Loucy (cell line): ENCODE results near the gene TAF12.
"Not testable (repeated sequence)": the region's sequence is repeated elsewhere in the genome, so short reads cannot be mapped to it uniquely, and the experiment has no call there.

Source experiments
- H2AFZ ChIP-seq: fragments of 200-600 bp; sonication (generic); 2 replicates; pipeline ENCODE4 v1.6.0; 2016; ENCODE audit warnings: antibody characterized with exemption, mild to moderate bottlenecking, low read length, moderate library complexity
- H3F3A ChIP-seq: fragments of 200-600 bp; 2 replicates; pipeline ENCODE4 v1.6.0; 2016; ENCODE audit warnings: antibody characterized with exemption, low read depth, mild to moderate bottlenecking
- H3K27me3 ChIP-seq: fragments of 200-600 bp; sonication (generic); 2 replicates; pipeline ENCODE4 v1.6.1; 2014; ENCODE audit warnings: low read length, mild to moderate bottlenecking; ENCODE audit not compliant: insufficient read depth, poor library complexity, severe bottlenecking
- H3K36me3 ChIP-seq: fragments of 200-600 bp; sonication (generic); 2 replicates; pipeline ENCODE4 v1.6.1; 2016; ENCODE audit warnings: low read length; ENCODE audit not compliant: insufficient read depth
- H3K4me1 ChIP-seq: fragments of 200-600 bp; sonication (generic); 2 replicates; pipeline ENCODE4 v1.5.1; 2014; ENCODE audit warnings: low read length, mild to moderate bottlenecking; ENCODE audit not compliant: insufficient read depth, poor library complexity, severe bottlenecking
- H3K4me2 ChIP-seq: fragments of 200-600 bp; sonication (generic); 2 replicates; pipeline ENCODE4 v1.6.0; 2014; ENCODE audit warnings: antibody characterized with exemption, low read length, low read depth, mild to moderate bottlenecking; ENCODE audit not compliant: poor library complexity, severe bottlenecking
- H3K4me3 ChIP-seq: fragments of 200-600 bp; sonication (generic); 2 replicates; pipeline ENCODE4 v1.5.1; 2014; ENCODE audit warnings: low read length, mild to moderate bottlenecking, mixed read lengths; ENCODE audit not compliant: poor library complexity, severe bottlenecking
- H3K79me2 ChIP-seq: fragments of 200-600 bp; sonication (generic); 2 replicates; pipeline ENCODE4 v1.6.1; 2014; ENCODE audit warnings: low read length; ENCODE audit not compliant: insufficient read depth
- H3K9ac ChIP-seq: fragments of 200-600 bp; sonication (generic); 2 replicates; pipeline ENCODE4 v1.6.0; 2014; ENCODE audit warnings: mild to moderate bottlenecking, low read depth, low read length, moderate library complexity; ENCODE audit not compliant: poor library complexity, severe bottlenecking
- H3K9me2 ChIP-seq: fragments of 200-600 bp; sonication (generic); replicated peaks from 2 replicates; pipeline ENCODE4 v1.6.1; 2016; ENCODE audit warnings: low read depth, low read length, mixed read lengths
- H3K9me3 ChIP-seq: fragments of 200-600 bp; sonication (generic); 2 replicates; pipeline ENCODE4 v1.6.1; 2014; ENCODE audit warnings: mild to moderate bottlenecking, antibody characterized with exemption, low read length, low read depth; ENCODE audit not compliant: insufficient read depth
- H4K20me1 ChIP-seq: fragments of 200-600 bp; sonication (generic); 2 replicates; pipeline ENCODE4 v1.6.0; 2014; ENCODE audit warnings: antibody characterized with exemption, low read length, mild to moderate bottlenecking; ENCODE audit not compliant: insufficient read depth, poor library complexity, severe bottlenecking
- CTCF ChIP-seq: fragments of 200-600 bp; sonication (generic); conservative IDR thresholded peaks from 2 replicates; pipeline ENCODE4 v1.5.1; 2014; ENCODE audit warnings: mild to moderate bottlenecking, antibody characterized with exemption, low read length
- EZH2phosphoT487 ChIP-seq: fragments of 200-600 bp; IDR thresholded peaks from 2 replicates; pipeline ENCODE4 v1.6.1; 2018; ENCODE audit warnings: antibody characterized with exemption, mild to moderate bottlenecking, moderate library complexity, borderline replicate concordance

The TAF12 gene

GRCh38 chr1:28601696-28602095 lies 41.2 kb downstream of the TAF12 start:
- no peak overlapping the region for H3K4me2 ChIP-seq
- no peaks in the 10 kb centered on the region for H3K9me2 ChIP-seq
- H3K79me2 ChIP-seq, result no peaks in the 10 kb centered on the region
- H3K36me3 ChIP-seq, result no peaks in the 10 kb centered on the region
- no peaks in the 10 kb centered on the region for H3F3A ChIP-seq
- H3K9ac ChIP-seq, result no peak overlapping the region
- no peaks in the 10 kb centered on the region for H3K9me3 ChIP-seq
- H4K20me1 ChIP-seq, result no peaks in the 10 kb centered on the region
- no peaks in the 10 kb centered on the region for H3K27me3 ChIP-seq
- no peak overlapping the region for H3K4me3 ChIP-seq
- H2AFZ ChIP-seq, result no peak overlapping the region
- no peak for TF ChIP-seq CTCF
- TF ChIP-seq EZH2phosphoT487, result no peak
- no peaks in the 10 kb centered on the region for H3K4me1 ChIP-seq

- H4K20me1 ChIP-seq, H3K4me3 ChIP-seq, H3K4me2 ChIP-seq, H3K9me3 ChIP-seq, H3K4me1 ChIP-seq, H3K9me2 ChIP-seq, H3K9ac ChIP-seq, H3F3A ChIP-seq, H2AFZ ChIP-seq, H3K36me3 ChIP-seq, H3K27me3 ChIP-seq, H3K79me2 ChIP-seq: not testable (repeated sequence)
Observed at GRCh38 chr1:28596276-28596675, 46.6 kb downstream of the TAF12 start.

DNA sequence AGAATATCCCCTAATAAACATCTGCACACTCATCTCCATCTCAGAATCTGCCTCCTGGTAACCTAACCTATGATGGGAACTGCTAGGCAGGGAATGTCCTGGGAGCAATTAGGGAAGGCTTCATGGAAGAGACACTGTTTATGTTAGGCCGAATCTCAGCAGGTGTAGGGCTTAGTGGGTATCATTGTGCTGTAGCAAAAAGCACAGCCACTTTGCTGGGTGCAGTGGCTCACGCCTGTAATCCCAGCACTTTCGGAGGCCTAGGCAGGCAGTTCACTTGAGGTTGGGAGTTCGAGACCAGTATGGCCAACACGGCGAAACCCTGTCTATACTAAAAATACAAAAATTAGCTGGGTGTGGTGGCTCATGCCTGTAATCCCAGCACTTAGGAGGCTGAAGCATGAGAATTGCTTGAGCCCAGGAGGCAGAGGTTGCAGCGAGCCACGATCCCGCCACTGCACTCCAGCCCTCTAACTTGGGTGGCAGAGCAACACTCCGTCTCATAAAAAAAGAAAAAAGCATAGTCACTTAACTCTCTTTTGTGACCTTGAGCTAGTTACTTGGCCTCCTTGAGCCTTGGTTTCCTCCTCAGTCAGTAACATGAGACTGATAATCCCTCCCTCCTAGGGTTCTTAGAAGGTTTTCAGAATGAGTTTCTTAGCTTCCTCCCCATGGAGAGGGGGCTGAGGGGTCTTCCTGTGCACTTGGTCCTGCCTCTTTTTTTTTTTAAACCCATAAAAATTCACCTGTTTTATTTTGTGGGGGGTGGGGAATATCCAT lies 47.3 kb downstream of the TAF12 start:
- Histone ChIP-seq H3K4me3 (no peak overlapping the region), H3K9ac (no peak overlapping the region), H3K36me3 (no peaks in the 10 kb centered on the region), H2AFZ (no peak overlapping the region), H3F3A (no peaks in the 10 kb centered on the region; the same call in 1 of the 2 replicates), H3K4me2 (no peak overlapping the region), H3K9me3 (no peaks in the 10 kb centered on the region), H3K27me3 (no peaks in the 10 kb centered on the region), H4K20me1 (no peaks in the 10 kb centered on the region), H3K4me1 (peaks cover 8% of the 10 kb centered on the region), H3K9me2 (no peaks in the 10 kb centered on the region), H3K79me2 (no peaks in the 10 kb centered on the region)
- TF ChIP-seq CTCF, result no peak
- no peak for TF ChIP-seq EZH2phosphoT487

DNA sequence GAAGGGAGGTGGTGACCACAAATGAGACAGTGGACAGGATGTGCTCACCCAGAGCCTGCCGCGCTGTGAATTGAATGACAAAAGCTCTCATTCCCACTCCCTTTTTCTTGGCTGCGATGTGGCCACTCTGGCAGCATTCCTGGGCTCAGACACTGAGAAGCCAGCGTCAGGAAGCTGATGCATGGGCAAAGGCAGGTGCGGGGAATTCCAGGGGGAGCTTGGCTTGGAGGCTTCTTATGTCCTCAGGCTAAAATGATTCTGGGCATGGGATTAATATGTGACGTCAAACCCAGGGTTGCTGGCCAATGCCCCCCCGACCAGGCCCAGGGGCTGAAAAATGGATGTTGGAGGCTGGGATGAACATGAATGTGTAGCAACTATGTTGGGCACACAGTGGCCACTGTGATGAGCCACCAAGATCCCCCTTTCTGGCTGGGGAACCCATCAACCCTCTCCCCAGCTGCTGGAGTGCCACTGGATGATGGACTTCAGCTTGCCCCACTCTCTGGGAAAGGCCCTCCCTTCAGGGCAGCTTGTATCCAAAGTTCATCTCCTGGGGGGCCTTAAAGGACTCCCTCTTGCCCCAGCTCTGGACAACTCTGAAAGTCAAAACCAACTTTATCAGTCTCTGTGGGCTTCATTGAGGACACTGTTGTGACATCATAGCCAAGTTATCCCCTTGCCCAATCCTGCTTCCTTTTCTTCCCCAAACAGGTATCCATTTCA lies 48.0 kb downstream of the TAF12 start:
- H3F3A ChIP-seq, H4K20me1 ChIP-seq, H3K4me1 ChIP-seq, H3K9me3 ChIP-seq, H3K79me2 ChIP-seq, H3K4me2 ChIP-seq, H3K9me2 ChIP-seq, H2AFZ ChIP-seq, H3K9ac ChIP-seq, H3K36me3 ChIP-seq, H3K27me3 ChIP-seq, H3K4me3 ChIP-seq: not testable (repeated sequence)

DNA sequence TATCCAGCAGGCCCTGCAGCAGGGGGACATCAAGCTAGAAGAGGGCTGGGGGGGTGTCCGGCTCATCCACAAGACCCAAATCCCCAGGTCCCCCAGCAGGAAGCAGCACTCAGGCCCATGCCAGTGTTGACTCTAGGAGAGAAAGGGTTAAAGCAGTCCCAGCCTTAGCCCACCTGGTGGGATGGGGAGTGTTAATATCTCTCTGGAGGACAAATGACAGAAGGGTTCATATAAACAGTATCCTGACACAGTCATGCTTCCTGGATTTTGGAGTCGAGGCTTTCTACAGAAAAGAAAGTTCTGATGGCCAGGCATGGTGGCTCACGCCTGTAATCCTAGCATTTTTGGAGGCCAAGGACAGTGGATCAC lies 48.9 kb downstream of the TAF12 start:
- H3K9me3 ChIP-seq, H3K4me2 ChIP-seq, H2AFZ ChIP-seq, H3K9ac ChIP-seq, H3K27me3 ChIP-seq, H3K36me3 ChIP-seq, H3F3A ChIP-seq, H4K20me1 ChIP-seq, H3K79me2 ChIP-seq, H3K4me1 ChIP-seq, H3K4me3 ChIP-seq, H3K9me2 ChIP-seq: not testable (repeated sequence)
